PC-9 (cell line): ENCODE measurements around the gene EPHB1. TPM values are rescaled to one million over a fixed set of nuclear protein-coding genes. Genes with fewer than 3 reads are reported as not detected.

ENCODE experiments used
- BruUV-seq: library from RNA; stranded (reverse); fragments of 400-500 nt; replicated peaks from 2 replicates; lab custom pipeline; 2021; lab: Mats Ljungman, UMichigan
- CTCF ChIA-PET: fragments of 300-600 bp; sonication (Branson Sonifier 250); formaldehyde crosslinking; loops from one replicate; lab custom pipeline; 2022; ENCODE audit warnings: antibody characterized with exemption; lab: Charles Lee
- POLR2A ChIA-PET: fragments of 300-600 bp; sonication (Branson Sonifier 250); formaldehyde crosslinking; loops from one replicate; lab custom pipeline; 2022; ENCODE audit warnings: antibody characterized with exemption; ENCODE audit not compliant: unreplicated experiment; lab: Charles Lee
- DNase-seq, 2 experiments: peaks; one replicate each; pipeline versions ENCODE4 v3.0.0 to v3.0.0-alpha.2; 2015 to 2022; ENCODE audit warnings: mixed read lengths in 1 of 2
- H2AFZ ChIP-seq: fragments of 200-600 bp; sonication (generic); 2 replicates; pipeline ENCODE4 v1.8.1; 2017; ENCODE audit warnings: antibody characterized with exemption
- H3F3A ChIP-seq: fragments of 200-600 bp; sonication (generic); 2 replicates; pipeline ENCODE4 v1.8.1; 2017; ENCODE audit warnings: antibody characterized with exemption, mild to moderate bottlenecking, low read depth; ENCODE audit not compliant: insufficient read depth
- H3K27ac ChIP-seq: fragments of 200-600 bp; sonication (generic); 2 replicates; pipeline ENCODE4 v1.6.1; 2016; ENCODE audit warnings: mixed run types
- H3K27me3 ChIP-seq: fragments of 200-600 bp; sonication (generic); 2 replicates; pipeline ENCODE4 v1.6.1; 2016; ENCODE audit warnings: low read depth, mixed run types; ENCODE audit not compliant: insufficient read depth
- H3K36me3 ChIP-seq: fragments of 200-600 bp; sonication (generic); 2 replicates; pipeline ENCODE4 v1.6.1; 2016; ENCODE audit warnings: low read depth, mixed run types
- H3K4me1 ChIP-seq: fragments of 200-600 bp; sonication (generic); replicated peaks from 2 replicates; pipeline ENCODE4 v1.6.1; 2016; ENCODE audit warnings: mixed run types; ENCODE audit not compliant: insufficient read depth
- H3K4me2 ChIP-seq: fragments of 200-600 bp; sonication (generic); 2 replicates; pipeline ENCODE4 v1.6.1; 2017; ENCODE audit warnings: mixed run types
- H3K4me3 ChIP-seq: fragments of 200-600 bp; sonication (generic); 2 replicates; pipeline ENCODE4 v1.6.1; 2016; ENCODE audit warnings: mixed run types
- H3K79me2 ChIP-seq: fragments of 200-600 bp; sonication (generic); 2 replicates; pipeline ENCODE4 v1.6.1; 2017; ENCODE audit warnings: low read depth, mixed run types
- H3K9me2 ChIP-seq: fragments of 200-600 bp; sonication (generic); 2 replicates; pipeline ENCODE4 v1.8.1; 2017; ENCODE audit warnings: mild to moderate bottlenecking; ENCODE audit not compliant: insufficient read depth
- H3K9me3 ChIP-seq: fragments of 200-600 bp; sonication (generic); 2 replicates; pipeline ENCODE4 v1.8.1; 2016; ENCODE audit warnings: low read depth; ENCODE audit not compliant: insufficient read depth
- H4K20me1 ChIP-seq: fragments of 200-600 bp; sonication (generic); 2 replicates; pipeline ENCODE4 v1.8.1; 2017; ENCODE audit not compliant: insufficient read depth
- CTCF ChIP-seq: fragments of 200-600 bp; sonication (generic); conservative IDR thresholded peaks from 2 replicates; pipeline ENCODE4 v1.6.1; 2017; ENCODE audit warnings: mixed run types, antibody characterized with exemption, mild to moderate bottlenecking, moderate library complexity
- EZH2 ChIP-seq: fragments of 200-600 bp; sonication (generic); IDR thresholded peaks from 2 replicates; pipeline ENCODE4 v1.8.0; 2017; ENCODE audit warnings: antibody characterized with exemption, low read depth
- intact Hi-C: fragments of 100-400 bp; cut with micrococcal nuclease; formaldehyde crosslinking; loops from one replicate; pipeline ENCODE4 v1.10.0; 2022; ENCODE audit not compliant: unreplicated experiment
- total RNA-seq: library from RNA; stranded (reverse); gene quantifications from 2 replicates; pipeline ENCODE4 v1.2.3, GENCODE V29; 2021

The EPHB1 gene
- total RNA-seq, 1 experiment from 2014 or later: 0.15 TPM

- Histone ChIP-seq H3K27ac (no peak overlapping the region), H4K20me1 (no peaks in the 10 kb centered on the region), H2AFZ (no peak overlapping the region), H3K27me3 (peaks cover 60% of the 10 kb centered on the region), H3F3A (no peaks in the 10 kb centered on the region), H3K9me3 (no peaks in the 10 kb centered on the region), H3K36me3 (no peaks in the 10 kb centered on the region), H3K4me3 (no peak overlapping the region), H3K4me2 (no peak overlapping the region), H3K4me1 (no peaks in the 10 kb centered on the region), H3K79me2 (no peaks in the 10 kb centered on the region), H3K9me2 (no peaks in the 10 kb centered on the region)
- DNase-seq: no peak
- TF ChIP-seq EZH2: no peak
- TF ChIP-seq CTCF: no peak
- ChIA-PET POLR2A (no interaction called here), CTCF (no interaction called here)
- no TSS peak for BruUV-seq
- intact Hi-C loops: no loop called here
Observed at GRCh38 chr3:135168822-135169221, 373.8 kb downstream of the EPHB1 start.

- no TSS peak for BruUV-seq
- no peak overlapping the region for H3K4me3 ChIP-seq
- no peaks in the 10 kb centered on the region for H3K4me1 ChIP-seq
- ChIA-PET CTCF (no interaction called here), POLR2A (no interaction called here)
- no peak overlapping the region for H2AFZ ChIP-seq
- no peak overlapping the region for H3K4me2 ChIP-seq
- no peaks in the 10 kb centered on the region for H3K9me3 ChIP-seq
- H3K79me2 ChIP-seq: no peaks in the 10 kb centered on the region
- no peak for TF ChIP-seq CTCF
- no peak for TF ChIP-seq EZH2
- peaks cover 62% of the 10 kb centered on the region for H3K27me3 ChIP-seq
- H3F3A ChIP-seq: no peaks in the 10 kb centered on the region
- H3K36me3 ChIP-seq: no peaks in the 10 kb centered on the region
- no peak overlapping the region for H3K27ac ChIP-seq
- H4K20me1 ChIP-seq: no peaks in the 10 kb centered on the region
- H3K9me2 ChIP-seq: no peaks in the 10 kb centered on the region
- DNase-seq: no peak
- intact Hi-C loops: no loop called here
Observed at GRCh38 chr3:135169651-135170050, 374.6 kb downstream of the EPHB1 start.

- H3K4me1 ChIP-seq: no peaks in the 10 kb centered on the region
- H3K79me2 ChIP-seq: no peaks in the 10 kb centered on the region
- H4K20me1 ChIP-seq: no peaks in the 10 kb centered on the region
- POLR2A ChIA-PET: no interaction called here
- DNase-seq: no peak
- CTCF ChIA-PET: no interaction called here
- no peak for TF ChIP-seq EZH2
- no peak for TF ChIP-seq CTCF
- no peaks in the 10 kb centered on the region for H3F3A ChIP-seq
- no peak overlapping the region for H3K27ac ChIP-seq
- no peak overlapping the region for H2AFZ ChIP-seq
- H3K36me3 ChIP-seq: no peaks in the 10 kb centered on the region
- no peaks in the 10 kb centered on the region for H3K9me2 ChIP-seq
- BruUV-seq: no TSS peak
- peaks cover 52% of the 10 kb centered on the region for H3K27me3 ChIP-seq
- H3K4me2 ChIP-seq: no peak overlapping the region
- no peak overlapping the region for H3K4me3 ChIP-seq
- H3K9me3 ChIP-seq: no peaks in the 10 kb centered on the region
- intact Hi-C loops: no loop called here
Observed at GRCh38 chr3:135170732-135171131, 375.7 kb downstream of the EPHB1 start.
